Stimulated activated naive CD4-positive, alpha-beta T cell treated with Interleukin-2 at 50 U/mL for 16 hours (primary cell): ENCODE measurements around the gene MAMSTR.
A peak's percentile ranks its signal among the peaks of the same experiment; 100 is the strongest.
"Not testable (repeated sequence)": the region's sequence is repeated elsewhere in the genome, so short reads cannot be mapped to it uniquely, and the experiment has no call there.

ENCODE experiments used
- DNase-seq: peaks from one replicate; lab custom pipeline; 2025; lab: John Stamatoyannopoulos, UW

MAMSTR gene

DNA sequence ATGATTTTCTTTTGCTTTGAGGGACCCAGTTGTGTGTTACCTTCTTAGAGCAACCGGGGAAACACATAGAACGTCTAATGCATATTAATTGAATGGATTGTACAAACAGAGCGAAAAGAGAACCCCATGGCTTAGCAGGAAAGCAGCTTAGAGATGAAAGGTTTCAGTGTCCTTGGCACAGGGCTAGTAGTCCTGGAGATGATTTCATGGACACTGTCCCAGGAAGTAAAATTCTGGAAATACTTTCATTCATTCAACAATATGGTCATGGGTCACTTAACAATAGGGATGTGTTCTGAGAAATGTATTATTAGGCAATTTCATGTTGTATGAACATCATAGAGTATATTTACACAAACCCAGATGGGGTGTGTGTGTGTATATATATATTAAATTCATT is 33.4 kb downstream of the MAMSTR start:
- no peak for DNase-seq

DNA sequence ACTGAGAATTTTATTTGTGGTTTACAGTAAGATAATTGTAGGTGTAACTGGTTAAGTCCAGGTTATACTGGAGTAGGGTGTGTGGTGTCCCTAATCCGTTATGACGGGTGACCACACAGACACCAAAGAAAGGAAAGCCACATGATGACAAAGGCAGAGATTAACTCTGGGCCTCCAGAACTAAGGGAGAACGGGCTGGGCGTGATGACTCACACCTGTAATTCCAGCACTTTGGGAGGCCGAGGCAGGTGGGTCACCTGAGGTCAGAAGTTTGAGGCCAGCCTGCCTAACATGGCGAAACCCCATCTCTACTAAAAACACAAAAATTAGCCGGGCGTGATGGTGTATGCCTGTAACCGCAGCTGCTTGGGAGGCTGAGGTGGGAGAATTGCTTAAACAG is 33.9 kb downstream of the MAMSTR start:
- DNase-seq, result no peak

- no peak for DNase-seq
These were observed 36.2 kb downstream of the MAMSTR start for GRCh38 chr19:48683349-48683748.

GRCh38 chr19:48681127-48681470 is 38.4 kb downstream of the MAMSTR start:
- DNase-seq, result no peak

DNA sequence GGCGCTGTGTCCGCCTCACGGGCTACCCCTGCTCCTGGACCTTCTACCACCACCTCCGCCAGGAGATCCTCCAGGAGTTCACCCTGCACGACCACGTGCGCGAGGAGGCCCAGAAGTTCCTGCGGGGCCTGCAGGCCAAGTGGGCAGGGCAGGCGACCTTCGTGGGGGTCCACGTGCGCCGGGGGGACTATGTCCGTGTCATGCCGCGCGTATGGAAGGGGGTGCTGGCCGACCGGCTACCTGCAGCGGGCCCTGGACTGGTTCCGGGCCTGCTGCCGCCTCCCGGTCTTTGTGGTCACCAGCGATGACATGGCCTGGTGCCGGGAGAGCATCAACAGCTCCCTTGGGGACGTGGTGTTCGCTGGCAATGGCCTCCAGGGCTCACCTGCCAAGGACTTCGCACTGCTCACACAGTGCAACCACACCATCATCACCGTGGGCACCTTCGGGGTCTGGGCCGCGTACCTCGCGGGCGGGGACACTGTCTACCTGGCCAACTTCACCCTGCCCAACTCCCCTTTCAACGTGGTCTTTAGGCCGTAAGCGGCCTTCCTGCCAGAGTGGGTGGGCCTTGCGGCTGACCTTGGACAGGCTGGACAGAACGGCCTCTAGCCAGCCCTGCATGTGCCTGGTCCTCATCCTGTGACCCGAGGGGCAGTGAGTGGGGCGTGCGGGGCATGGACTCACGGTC is 38.9 kb downstream of the MAMSTR start:
- no peak for DNase-seq

DNA sequence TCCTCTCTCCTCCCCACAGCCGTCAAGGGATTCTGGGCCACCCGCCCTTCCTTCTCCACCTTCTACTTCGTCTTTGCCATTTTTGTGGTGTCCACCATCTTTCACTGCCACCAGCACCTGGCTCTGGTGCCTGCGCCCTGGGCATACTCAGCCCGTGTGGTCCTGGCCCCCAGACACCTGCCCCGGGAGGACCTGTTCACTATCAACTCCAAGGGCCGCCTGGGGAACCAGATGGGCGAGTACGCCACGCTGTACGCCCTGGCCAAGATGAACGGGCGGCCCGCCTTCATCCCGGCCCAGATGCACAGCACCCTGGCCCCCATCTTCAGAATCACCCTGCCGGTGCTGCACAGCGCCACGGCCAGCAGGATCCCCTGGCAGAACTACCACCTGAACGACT is 39.5 kb downstream of the MAMSTR start:
- DNase-seq, result not testable (repeated sequence)

DNA sequence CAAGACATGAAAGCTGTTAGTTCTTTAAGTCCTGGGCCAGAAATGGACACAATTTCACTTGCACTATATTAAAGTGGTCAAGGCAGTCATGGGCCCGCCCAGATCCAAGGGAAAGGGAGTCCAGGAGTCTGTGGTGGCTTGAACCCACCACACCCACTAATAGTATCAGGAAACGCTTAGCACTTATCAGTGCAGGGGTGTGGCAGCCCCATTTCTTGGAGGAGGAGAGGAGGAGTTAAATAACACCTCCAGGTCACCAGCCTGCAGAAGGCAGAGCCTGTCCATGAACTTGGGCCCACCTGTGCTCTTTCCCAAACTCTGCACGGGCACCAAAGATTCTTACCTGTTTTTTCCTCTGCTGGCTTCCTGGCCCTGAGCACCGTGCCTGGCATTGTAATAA is 41.3 kb downstream of the MAMSTR start:
- DNase-seq, result no peak

DNA sequence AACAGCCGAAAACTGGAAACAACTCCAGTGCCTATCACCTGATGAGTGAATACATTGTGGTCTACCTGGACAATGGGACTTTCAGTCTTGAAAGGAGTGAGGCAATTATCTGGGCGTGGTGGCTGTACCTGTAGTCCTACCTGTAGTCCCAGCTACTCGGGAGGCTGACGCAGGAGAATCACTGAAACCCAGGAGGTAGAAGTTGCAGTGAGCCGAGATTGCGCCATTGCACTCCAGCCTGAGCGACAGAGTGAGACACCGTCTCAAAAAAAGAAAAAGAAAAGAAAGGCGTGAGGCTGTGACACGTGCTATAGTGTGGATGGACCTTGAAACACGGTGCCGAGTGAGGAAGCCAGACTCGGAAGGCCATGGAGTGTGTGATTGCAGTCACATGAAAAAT is 42.6 kb downstream of the MAMSTR start:
- DNase-seq, result no peak

DNA sequence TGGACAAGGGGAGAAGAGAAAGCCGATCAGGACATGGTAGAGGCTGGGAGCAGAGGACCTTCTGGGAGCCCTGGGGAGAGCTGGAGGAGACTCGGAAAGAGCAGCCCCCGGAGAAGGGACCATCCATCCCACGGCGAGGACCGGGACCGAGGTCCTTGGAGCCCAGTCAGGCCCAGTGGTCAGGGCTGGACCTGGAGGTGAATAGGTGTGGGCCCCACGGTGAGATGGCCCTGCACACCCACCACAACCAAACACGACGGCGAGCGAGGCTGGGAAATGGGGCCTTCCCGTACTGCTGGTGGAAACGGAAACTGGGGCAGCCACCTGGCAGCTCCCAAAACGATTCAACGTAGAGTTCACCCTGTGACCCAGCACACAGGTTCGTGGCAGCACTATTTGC is 43.0 kb downstream of the MAMSTR start:
- DNase-seq, result no peak

DNA sequence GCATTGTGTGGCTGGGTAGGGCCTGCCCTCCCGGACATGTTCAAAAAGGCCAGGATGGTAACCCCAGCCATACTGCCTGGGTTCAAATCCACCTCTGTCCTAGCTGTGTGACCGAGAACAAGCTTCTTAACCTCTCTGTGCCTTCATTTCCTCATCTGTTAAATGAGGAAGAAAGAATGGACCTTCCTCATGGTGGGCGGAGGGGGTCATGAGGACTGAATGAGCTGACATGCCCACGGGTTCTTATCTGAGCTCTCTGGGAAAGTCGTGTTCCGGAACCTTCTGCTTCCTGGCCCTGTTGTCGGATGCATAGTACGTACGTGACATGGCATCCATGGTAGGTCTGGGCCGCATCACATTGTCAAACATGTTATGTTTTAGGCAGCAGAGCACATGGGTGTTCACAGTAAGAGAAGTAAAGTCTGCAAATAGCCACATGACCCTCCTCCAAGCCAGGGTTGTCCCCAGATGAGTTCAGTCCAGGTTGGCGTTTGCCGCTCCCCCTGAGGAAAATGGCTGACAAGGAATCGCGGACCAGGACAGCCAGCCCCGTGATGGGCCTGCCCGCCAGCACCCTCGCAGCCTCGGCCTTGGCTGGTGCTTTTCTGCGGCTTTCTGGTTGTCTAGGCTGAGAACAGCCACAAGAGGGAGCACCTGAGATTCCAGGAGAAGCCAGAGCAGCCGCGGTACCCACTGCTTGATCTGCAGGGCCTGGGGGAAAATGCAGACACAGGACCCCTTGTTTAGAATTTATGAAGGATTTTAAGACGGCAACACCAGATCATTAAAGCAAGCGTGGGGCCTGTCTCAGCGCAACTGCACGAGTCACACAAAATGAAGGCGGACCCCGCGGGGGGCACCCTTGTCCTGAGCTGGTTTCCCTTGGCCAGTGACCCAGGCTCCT is 44.4 kb downstream of the MAMSTR start:
- DNase-seq, result peak; percentile 67

- no peak for DNase-seq
These were observed 45.2 kb downstream of the MAMSTR start for GRCh38 chr19:48674216-48674809.

DNA sequence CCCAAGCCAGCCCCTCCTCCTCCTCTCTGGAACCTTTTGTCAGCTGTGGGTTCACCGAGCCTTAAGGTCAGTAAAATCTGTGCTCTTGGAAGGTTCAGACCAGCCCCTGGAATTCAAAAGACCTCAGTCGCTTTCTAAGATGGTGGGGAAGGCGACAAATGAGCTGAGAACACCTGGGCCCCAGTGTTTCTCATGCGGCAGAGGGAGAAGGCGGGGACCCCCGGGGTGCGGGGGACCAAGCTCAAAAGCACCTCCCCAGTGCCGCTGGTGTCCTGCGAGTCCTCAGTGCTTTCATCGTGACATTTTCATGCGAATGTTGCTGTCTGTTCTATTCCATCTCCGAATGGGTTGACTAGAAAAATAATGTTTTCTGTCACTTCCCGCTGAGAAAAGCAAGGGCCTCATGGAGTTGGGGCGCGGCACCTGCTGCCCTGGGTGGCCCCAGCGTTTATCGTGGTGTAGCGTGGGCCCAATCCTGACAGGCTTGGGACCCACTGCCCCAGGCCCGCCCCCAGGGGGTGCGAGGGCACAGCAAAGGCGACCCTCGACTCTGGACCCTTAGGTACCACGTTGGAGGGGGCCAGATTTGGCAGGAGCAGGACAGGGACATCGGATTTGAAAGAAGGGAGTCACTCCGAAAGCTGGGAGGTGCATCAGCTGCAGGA is 46.0 kb downstream of the MAMSTR start:
- DNase-seq, result no peak

- no peak for DNase-seq
These were observed 46.5 kb downstream of the MAMSTR start, which contains the start of gene NTN5 for GRCh38 chr19:48672994-48673393. TSS of gene NTN5 (minus strand) at chr19:48673017. CDS start at chr19:48670986, 2,031 bp downstream.

DNA sequence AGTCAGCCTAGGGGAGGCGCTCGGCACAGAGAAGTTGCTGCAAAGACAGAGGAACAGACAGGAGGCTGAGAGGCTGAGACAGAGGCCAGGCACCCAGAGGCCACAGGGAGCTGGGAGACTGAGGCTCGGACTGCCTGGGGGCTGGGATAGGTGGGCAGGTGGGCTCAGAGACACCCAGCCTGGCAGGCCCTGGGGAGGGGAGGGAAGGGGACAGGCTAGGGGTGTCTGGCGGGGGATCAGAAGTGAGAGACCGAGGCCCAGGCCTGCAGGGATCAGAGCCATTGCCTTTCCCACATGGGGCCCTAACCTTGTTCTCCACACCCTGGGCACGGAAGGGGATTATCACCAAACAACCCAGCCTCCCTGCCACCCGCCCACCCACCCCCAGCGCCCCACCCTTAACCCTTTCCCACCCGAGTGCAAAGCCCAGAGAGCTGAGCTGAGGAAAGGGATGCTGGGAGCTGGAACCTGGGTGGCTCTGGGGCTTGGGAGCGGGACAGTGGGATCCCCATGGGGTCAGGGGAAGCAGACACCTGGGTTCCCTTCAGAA is 48.0 kb downstream of the MAMSTR start:
- DNase-seq, result no peak

DNA sequence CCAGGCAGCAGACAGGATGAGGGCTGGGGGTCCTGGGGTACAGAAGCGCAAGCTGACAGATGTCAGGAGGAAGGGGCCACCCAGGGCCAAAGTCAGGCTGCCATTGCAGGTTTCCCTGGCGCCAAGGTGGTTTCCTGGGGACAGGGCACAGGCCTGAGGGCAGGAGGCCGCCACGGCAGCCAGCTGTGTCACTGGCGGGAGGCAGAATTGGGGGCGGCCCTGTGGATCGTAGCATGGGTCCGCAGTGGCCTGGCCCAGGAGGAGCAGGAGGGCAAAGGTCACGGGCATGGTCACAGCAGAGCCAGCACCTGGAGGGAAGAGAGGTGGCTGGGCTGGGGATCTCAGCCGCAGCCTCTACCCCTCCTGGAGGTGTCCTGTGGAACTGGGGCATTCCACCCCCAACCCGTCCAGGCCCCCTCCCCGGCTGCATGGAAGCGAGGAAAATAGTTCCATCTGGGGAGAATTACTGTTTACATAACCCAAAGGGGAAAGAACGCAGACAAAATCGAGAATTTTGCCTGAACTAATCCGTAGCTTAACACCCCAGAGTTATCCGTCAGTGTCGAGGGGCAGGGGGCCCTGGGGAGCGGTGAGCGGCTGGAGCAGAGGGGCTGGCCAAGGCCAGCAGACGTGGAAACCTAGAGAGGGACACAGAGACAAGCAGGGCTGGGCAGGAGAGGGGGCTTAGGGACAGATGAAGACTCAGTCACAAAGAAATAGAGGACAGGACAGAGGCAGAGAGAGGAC is 48.7 kb downstream of the MAMSTR start:
- DNase-seq, result no peak

GRCh38 chr19:48669903-48670668 is 49.4 kb downstream of the MAMSTR start:
- no peak for DNase-seq

DNA sequence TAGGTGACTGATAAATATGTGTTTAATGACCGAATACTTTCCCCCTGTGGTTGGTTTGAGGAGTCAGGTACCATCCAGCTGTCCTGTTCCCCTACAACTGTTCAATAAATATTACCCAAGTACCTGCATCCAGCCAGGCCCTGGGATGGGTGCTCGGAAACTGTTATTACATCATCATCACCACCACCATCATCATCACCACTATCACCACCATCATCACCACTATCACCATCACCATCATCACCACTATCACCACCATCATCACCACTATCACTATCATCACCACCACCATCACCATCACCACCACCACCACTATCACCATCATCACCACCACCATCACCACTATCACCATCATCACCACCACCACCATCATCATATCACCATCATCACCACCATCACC is 50.8 kb downstream of the MAMSTR start:
- DNase-seq, result no peak

DNA sequence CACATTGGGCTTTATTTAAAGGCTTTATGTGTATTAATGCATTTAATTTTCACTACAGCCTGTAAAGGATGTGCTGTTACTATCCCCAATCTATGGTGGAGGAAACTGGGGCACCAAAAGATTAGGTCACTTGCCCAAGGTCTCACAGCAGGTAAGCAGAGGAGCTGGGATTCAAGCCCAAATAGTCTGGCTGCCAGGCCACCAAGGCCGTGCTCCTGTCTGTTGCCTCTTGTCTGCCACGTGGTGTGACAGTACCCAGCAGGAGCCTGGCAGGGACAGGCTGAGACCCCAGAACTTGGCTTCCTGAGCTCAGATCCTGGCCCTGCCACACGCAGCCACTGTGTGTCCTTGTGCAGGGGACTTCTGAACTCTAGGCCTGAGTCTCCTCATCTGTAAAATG is 51.2 kb downstream of the MAMSTR start:
- DNase-seq, result no peak

- no peak for DNase-seq
These were observed 53.7 kb downstream of the MAMSTR start for GRCh38 chr19:48665786-48666185.

DNA sequence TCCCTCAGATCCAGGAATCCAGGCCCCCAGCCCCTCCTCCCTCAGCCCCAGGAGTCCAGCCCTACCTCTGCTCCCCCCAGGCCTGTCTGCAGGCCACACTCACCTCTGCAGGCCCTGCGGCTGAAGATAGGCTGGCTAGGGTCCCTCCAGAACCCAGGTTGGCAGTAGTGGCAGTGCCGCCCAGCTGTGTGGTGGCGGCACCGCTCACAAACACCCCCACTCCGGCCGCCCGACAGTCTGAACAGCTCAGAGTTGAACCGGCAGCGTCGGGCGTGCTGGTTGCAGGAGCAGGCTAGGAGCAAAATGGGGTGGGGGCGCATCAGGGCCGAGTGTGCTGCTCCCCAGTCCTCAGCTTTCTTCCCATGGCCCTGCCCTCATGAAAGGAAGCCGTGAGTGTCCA is 55.0 kb downstream of the MAMSTR start:
- DNase-seq, result no peak

DNA sequence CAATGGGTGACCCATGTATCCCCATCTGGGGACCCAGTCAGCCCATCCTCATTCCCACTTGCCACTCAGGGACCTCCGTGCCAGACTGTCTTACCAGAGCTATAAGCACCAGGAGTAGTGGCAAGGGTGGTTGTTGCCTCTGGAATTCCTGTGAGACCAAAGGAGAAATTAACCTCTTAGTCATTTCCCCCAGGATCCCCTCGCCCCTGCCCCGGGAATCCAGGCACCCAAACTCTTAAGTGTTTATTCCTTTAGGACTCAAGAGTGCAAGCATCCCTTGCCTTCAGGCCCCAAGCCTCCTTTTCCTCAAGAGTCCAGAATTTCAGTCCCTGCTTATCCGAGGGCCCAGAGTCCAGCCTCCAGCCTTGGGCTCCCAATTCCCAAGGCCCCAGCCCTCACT is 55.9 kb downstream of the MAMSTR start:
- no peak for DNase-seq
